ENCODE data around the gene KRT79. TPM values are rescaled to one million over a fixed set of nuclear protein-coding genes. Genes with fewer than 3 reads are reported as not detected.
A peak's percentile ranks its signal among the peaks of the same experiment; 100 is the strongest.

KRT79 gene
- total and polyA plus RNA-seq, 9 of the 15 experiments (the other 6 are each of a cell fraction or from before 2014, with no cell fraction given) = 0.03 to 2.3 (median 0.23) TPM; not detected in 2

DNA sequence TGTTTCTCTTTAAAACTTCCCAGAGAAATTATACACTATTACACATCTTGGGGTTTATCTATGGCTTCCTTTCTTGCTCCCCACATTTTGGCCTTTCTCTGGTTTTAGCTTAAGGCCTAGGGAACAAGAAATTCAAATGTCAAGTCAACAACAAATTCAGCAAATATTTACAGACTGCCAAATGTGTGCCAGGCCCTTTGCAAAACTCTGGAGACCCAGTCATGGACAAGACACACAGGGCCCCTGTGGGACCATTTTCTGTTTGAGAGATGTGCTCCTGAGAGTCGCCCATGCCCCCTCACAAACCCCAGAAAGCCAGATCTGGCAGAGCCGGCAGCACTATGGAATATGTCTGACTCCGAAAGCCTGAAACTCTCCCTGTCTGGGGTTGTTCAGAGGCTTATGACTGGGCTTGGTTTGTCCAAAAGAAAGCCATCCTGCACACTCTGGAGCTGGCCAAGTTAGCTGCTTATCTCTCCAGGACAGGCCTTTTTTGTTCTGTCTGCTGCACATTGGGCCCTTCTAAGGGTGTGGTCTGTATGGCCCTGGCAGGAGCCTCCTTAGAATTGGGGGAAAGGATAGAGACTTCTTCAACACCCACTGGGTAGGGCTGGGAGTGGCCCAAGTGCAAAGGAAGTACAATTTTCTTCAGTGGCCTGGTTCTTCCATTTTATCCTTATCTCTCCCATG lies 37.1 kb downstream of the KRT79 start (continued):
- no peak for TF ChIP-seq DNMT1 (IDR thresholded peaks at IDR 0.05)
- no peak for TF ChIP-seq BACH1 (tag; IDR thresholded peaks at IDR 0.05)
- no peak for TF ChIP-seq TAF9B (IDR thresholded peaks at IDR 0.05; ENCODE audit: partially characterized antibody)
- TF ChIP-seq ZNF436 (CRISPR knock-in tag; IDR thresholded peaks at IDR 0.05) = no peak
- no peak for TF ChIP-seq USF1 (CRISPR knock-in tag; IDR thresholded peaks at IDR 0.05)
- TF ChIP-seq ZBTB1 (CRISPR knock-in tag; IDR thresholded peaks at IDR 0.05; ENCODE audit: borderline replicate concordance, low read depth) = no peak
- no peak for TF ChIP-seq NR2C1 (IDR thresholded peaks at IDR 0.05)
- no peak for TF ChIP-seq NR2C1 (tag; IDR thresholded peaks at IDR 0.05)
- peak; percentile 57 to 81; a peak in 3 of 4 replicates for TF ChIP-seq RCOR1 (IDR thresholded peaks at IDR 0.05; ENCODE audit: borderline replicate concordance in 1 of 2, low read depth in 2 of 2, low read length in 2 of 2)
- peak in 1 of 2 experiments; percentile 47; a peak in 2 of 4 replicates for TF ChIP-seq MAZ (CRISPR knock-in tag; conservative IDR thresholded peaks at IDR 0.05 in 1 of 2, IDR thresholded peaks at IDR 0.05 in 1 of 2)
- no peak for TF ChIP-seq MCM5 (IDR thresholded peaks at IDR 0.05; ENCODE audit: low read depth)

All from K562 (cell line).